ENCODE measurements around the gene MKNK1.

DNA sequence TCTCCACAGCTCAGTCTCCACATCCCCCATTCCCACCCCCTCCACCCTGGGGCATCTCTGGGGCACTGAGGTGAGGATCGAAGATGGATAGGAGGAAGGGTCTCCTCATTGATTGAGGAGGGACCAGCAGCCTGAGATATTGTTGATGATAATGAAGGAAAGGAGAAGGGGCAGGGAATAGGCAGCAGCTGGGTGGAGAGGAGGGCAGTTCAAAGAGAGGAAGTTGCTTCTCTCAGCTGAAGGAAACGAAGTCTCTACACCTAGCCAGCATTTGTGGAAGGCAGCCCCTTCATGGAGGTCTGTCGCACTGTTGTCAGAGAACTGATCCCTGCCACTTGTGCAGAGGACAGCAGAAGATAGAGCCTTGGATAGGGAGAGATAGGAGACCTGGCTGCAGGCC is 58.3 kb downstream of the MKNK1 start:
- TF ChIP-seq, protein P1, sequence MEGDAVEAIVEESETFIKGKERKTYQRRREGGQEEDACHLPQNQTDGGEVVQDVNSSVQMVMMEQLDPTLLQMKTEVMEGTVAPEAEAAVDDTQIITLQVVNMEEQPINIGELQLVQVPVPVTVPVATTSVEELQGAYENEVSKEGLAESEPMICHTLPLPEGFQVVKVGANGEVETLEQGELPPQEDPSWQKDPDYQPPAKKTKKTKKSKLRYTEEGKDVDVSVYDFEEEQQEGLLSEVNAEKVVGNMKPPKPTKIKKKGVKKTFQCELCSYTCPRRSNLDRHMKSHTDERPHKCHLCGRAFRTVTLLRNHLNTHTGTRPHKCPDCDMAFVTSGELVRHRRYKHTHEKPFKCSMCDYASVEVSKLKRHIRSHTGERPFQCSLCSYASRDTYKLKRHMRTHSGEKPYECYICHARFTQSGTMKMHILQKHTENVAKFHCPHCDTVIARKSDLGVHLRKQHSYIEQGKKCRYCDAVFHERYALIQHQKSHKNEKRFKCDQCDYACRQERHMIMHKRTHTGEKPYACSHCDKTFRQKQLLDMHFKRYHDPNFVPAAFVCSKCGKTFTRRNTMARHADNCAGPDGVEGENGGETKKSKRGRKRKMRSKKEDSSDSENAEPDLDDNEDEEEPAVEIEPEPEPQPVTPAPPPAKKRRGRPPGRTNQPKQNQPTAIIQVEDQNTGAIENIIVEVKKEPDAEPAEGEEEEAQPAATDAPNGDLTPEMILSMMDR (IDR thresholded peaks at IDR 0.05) = no peak
- TF ChIP-seq POLR2A (IDR thresholded peaks at IDR 0.05) = no peak

Measured in uterus (tissue), 2 donors.